H9 (cell line): ENCODE measurements around the gene POLR2L. TPM values are rescaled to one million over a fixed set of nuclear protein-coding genes. Genes with fewer than 3 reads are reported as not detected.

Source experiments
- DNase-seq: peaks from one replicate; pipeline ENCODE4 v3.0.0-alpha.2; 2017
- H2AFZ ChIP-seq: one replicate; pipeline ENCODE4 v1.6.1; 2013; ENCODE audit warnings: mild to moderate bottlenecking, low read length, control low read depth, moderate library complexity
- H2AK5ac ChIP-seq: 2 replicates; pipeline ENCODE4 v1.6.1; 2013; ENCODE audit warnings: low read length, control low read depth, mixed read lengths; ENCODE audit not compliant: insufficient read length
- H2BK120ac ChIP-seq: one replicate; pipeline ENCODE4 v1.6.1; 2013; ENCODE audit warnings: low read depth, mild to moderate bottlenecking, low read length, control low read depth, inconsistent platforms; ENCODE audit not compliant: poor library complexity, severe bottlenecking
- H2BK12ac ChIP-seq: 2 replicates; pipeline ENCODE4 v1.6.1; 2013; ENCODE audit warnings: low read length, control low read depth, mixed read lengths, low read depth; ENCODE audit not compliant: insufficient read length
- H2BK15ac ChIP-seq: 2 replicates; pipeline ENCODE4 v1.6.1; 2013; ENCODE audit warnings: low read depth, low read length, control low read depth
- H2BK20ac ChIP-seq: one replicate; pipeline ENCODE4 v1.6.1; 2013; ENCODE audit warnings: low read depth, mild to moderate bottlenecking, low read length, control low read depth, inconsistent platforms; ENCODE audit not compliant: poor library complexity, severe bottlenecking
- H2BK5ac ChIP-seq: 2 replicates; pipeline ENCODE4 v1.6.1; 2013; ENCODE audit warnings: low read length, control low read depth, mixed read lengths; ENCODE audit not compliant: insufficient read length
- H3K14ac ChIP-seq: 2 replicates; pipeline ENCODE4 v1.6.1; 2013; ENCODE audit warnings: low read length, control low read depth; ENCODE audit not compliant: insufficient read depth
- H3K18ac ChIP-seq: 2 replicates; pipeline ENCODE4 v1.6.1; 2013; ENCODE audit warnings: low read depth, mild to moderate bottlenecking, mixed read lengths, low read length, control low read depth; ENCODE audit not compliant: insufficient read length
- H3K23ac ChIP-seq: 2 replicates; pipeline ENCODE4 v1.6.1; 2013; ENCODE audit warnings: low read length, control low read depth, mixed read lengths, low read depth; ENCODE audit not compliant: insufficient read length
- H3K23me2 ChIP-seq: 2 replicates; pipeline ENCODE4 v1.6.1; 2013; ENCODE audit warnings: low read depth, mild to moderate bottlenecking, mixed read lengths, low read length, control low read depth; ENCODE audit not compliant: insufficient read length, poor library complexity, severe bottlenecking
- H3K27ac ChIP-seq: 2 replicates; pipeline ENCODE4 v1.5.1; 2013; ENCODE audit warnings: low read length, control low read depth, mixed read lengths, low read depth; ENCODE audit not compliant: insufficient read length
- H3K27me3 ChIP-seq: 2 replicates; pipeline ENCODE4 v1.6.1; 2013; ENCODE audit warnings: low read length, control low read depth, inconsistent platforms; ENCODE audit not compliant: insufficient read depth
- H3K4ac ChIP-seq: 2 replicates; pipeline ENCODE4 v1.6.1; 2013; ENCODE audit warnings: low read depth, mild to moderate bottlenecking, control low read depth, inconsistent platforms, low read length, moderate library complexity
- H3K4me1 ChIP-seq: 2 replicates; pipeline ENCODE4 v1.6.1; 2013; ENCODE audit warnings: low read length, control low read depth, inconsistent platforms; ENCODE audit not compliant: insufficient read depth
- H3K4me2 ChIP-seq: 2 replicates; pipeline ENCODE4 v1.6.1; 2013; ENCODE audit warnings: low read length, control low read depth, mixed read lengths; ENCODE audit not compliant: insufficient read length, insufficient read depth
- H3K56ac ChIP-seq: 2 replicates; pipeline ENCODE4 v1.6.1; 2013; ENCODE audit warnings: low read depth, mild to moderate bottlenecking, mixed read lengths, low read length, control low read depth; ENCODE audit not compliant: insufficient read length
- H3K79me1 ChIP-seq: 2 replicates; pipeline ENCODE4 v1.6.1; 2013; ENCODE audit warnings: low read depth, mild to moderate bottlenecking, moderate library complexity, low read length, control low read depth, inconsistent platforms; ENCODE audit not compliant: insufficient read depth, poor library complexity, severe bottlenecking
- H3K79me2 ChIP-seq: 2 replicates; pipeline ENCODE4 v1.6.1; 2013; ENCODE audit warnings: low read length, control low read depth, inconsistent platforms; ENCODE audit not compliant: insufficient read depth
- H3K9ac ChIP-seq: 2 replicates; pipeline ENCODE4 v1.6.1; 2013; ENCODE audit warnings: low read length, control low read depth, mixed read lengths; ENCODE audit not compliant: insufficient read length; ENCODE audit errors: extremely low read depth
- H3K9me3 ChIP-seq: one replicate; pipeline ENCODE4 v1.6.1; 2013; ENCODE audit warnings: low read depth, low read length, inconsistent platforms; ENCODE audit not compliant: control insufficient read depth
- H3T11ph ChIP-seq: one replicate; pipeline ENCODE4 v1.6.1; 2013; ENCODE audit warnings: mild to moderate bottlenecking, low read length, control low read depth, inconsistent platforms
- H4K20me1 ChIP-seq: one replicate; pipeline ENCODE4 v1.6.1; 2013; ENCODE audit not compliant: control insufficient read depth, insufficient read length, insufficient read depth
- H4K5ac ChIP-seq: 2 replicates; pipeline ENCODE4 v1.6.1; 2013; ENCODE audit warnings: low read depth, mild to moderate bottlenecking, mixed read lengths, low read length, control low read depth; ENCODE audit not compliant: insufficient read length
- H4K8ac ChIP-seq: replicated peaks from 2 replicates; pipeline ENCODE4 v1.6.1; 2013; ENCODE audit warnings: low read length, control low read depth, mixed read lengths, low read depth; ENCODE audit not compliant: insufficient read length
- H4K91ac ChIP-seq: 2 replicates; pipeline ENCODE4 v1.6.1; 2013; ENCODE audit warnings: low read depth, mild to moderate bottlenecking, moderate library complexity, mixed read lengths, low read length, control low read depth; ENCODE audit not compliant: insufficient read length
- H3K27ac Mint-ChIP-seq, 3 experiments: 2 replicates in 2 of 3; 3 replicates in 1 of 3; pipeline ENCODE4 v1.8.0; 2020 to 2021; ENCODE audit warnings: mixed read lengths in 3 of 3, mild to moderate bottlenecking in 1 of 3, moderate library complexity in 1 of 3
- H3K27me3 Mint-ChIP-seq: 2 replicates; pipeline ENCODE4 v1.8.0; 2021; ENCODE audit warnings: low read depth, mild to moderate bottlenecking, moderate library complexity, mixed read lengths
- H3K36me3 Mint-ChIP-seq, 3 experiments: 2 replicates in 2 of 3; 3 replicates in 1 of 3; pipeline ENCODE4 v1.8.0; 2020 to 2021; ENCODE audit warnings: low read depth in 3 of 3, mixed read lengths in 3 of 3; ENCODE audit not compliant: insufficient read depth in 1 of 3
- H3K4me1 Mint-ChIP-seq, 2 experiments: 2 replicates each; pipeline ENCODE4 v1.8.0; 2020; ENCODE audit warnings: mixed read lengths in 2 of 2
- H3K4me3 Mint-ChIP-seq, 2 experiments: 2 replicates in 1 of 2; 3 replicates in 1 of 2; pipeline ENCODE4 v1.8.0; 2020 to 2021; ENCODE audit warnings: mild to moderate bottlenecking in 2 of 2, mixed read lengths in 2 of 2, moderate library complexity in 1 of 2
- H3K9me3 Mint-ChIP-seq, 2 experiments: 2 replicates in 1 of 2; 3 replicates in 1 of 2; pipeline ENCODE4 v1.8.0; 2020; ENCODE audit warnings: mild to moderate bottlenecking in 2 of 2, mixed read lengths in 2 of 2, moderate library complexity in 1 of 2
- WGBS: extraction: QIAGEN DNeasy Blood & Tissue Kit; methylation state at CpG from one replicate; pipeline ENCODE4 v1.1.7; 2013; ENCODE audit warnings: missing lambda C conversion rate, low lambda C conversion rate, mixed read lengths; ENCODE audit not compliant: insufficient read length; ENCODE audit errors: extremely low coverage; 5-methylcytosine and 5-hydroxymethylcytosine counted together
- total RNA-seq: library from RNA; stranded (reverse); gene quantifications from 2 replicates; pipeline ENCODE4 v1.2.1, GENCODE V29; 2021
- TF ChIP-seq, protein P1 (sequence below): fragments of 200-600 bp; sonication (generic); conservative IDR thresholded peaks from 3 replicates; pipeline ENCODE4 v1.8.0; 2021; ENCODE audit warnings: antibody characterized with exemption, mild to moderate bottlenecking

Gene POLR2L
- total RNA-seq, 1 experiment from 2014 or later: 135 TPM

DNA sequence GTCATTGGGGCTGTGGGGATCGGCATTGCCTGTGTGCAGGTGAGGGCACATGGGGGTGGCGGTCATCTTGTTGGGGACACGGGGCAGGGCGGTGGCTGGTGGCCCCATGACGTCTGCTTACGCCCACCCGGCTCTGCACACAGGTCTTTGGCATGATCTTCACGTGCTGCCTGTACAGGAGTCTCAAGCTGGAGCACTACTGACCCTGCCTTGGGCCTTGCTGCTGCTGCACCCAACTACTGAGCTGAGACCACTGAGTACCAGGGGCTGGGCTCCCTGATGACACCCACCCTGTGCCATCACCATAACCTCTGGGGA is 4.4 kb downstream of the POLR2L start:
- H3K9ac ChIP-seq: no peak overlapping the region

More for the DNA sequence above, 4.4 kb downstream of the POLR2L start:
- H2BK120ac ChIP-seq: no peak overlapping the region
- no peak overlapping the region for H2BK15ac ChIP-seq
- no peak overlapping the region for H3K14ac ChIP-seq
- H4K8ac ChIP-seq: no peak overlapping the region
- no peak overlapping the region for H3K23ac ChIP-seq
- H2BK12ac ChIP-seq: no peak overlapping the region
- H4K20me1 ChIP-seq: no peaks in the 10 kb centered on the region
- no peak overlapping the region for H3K4ac ChIP-seq
- no peak overlapping the region for H4K91ac ChIP-seq
- no peaks in the 10 kb centered on the region for H3K4me1 ChIP-seq
- H3K4me2 ChIP-seq: no peak overlapping the region
- TF ChIP-seq, protein P1, sequence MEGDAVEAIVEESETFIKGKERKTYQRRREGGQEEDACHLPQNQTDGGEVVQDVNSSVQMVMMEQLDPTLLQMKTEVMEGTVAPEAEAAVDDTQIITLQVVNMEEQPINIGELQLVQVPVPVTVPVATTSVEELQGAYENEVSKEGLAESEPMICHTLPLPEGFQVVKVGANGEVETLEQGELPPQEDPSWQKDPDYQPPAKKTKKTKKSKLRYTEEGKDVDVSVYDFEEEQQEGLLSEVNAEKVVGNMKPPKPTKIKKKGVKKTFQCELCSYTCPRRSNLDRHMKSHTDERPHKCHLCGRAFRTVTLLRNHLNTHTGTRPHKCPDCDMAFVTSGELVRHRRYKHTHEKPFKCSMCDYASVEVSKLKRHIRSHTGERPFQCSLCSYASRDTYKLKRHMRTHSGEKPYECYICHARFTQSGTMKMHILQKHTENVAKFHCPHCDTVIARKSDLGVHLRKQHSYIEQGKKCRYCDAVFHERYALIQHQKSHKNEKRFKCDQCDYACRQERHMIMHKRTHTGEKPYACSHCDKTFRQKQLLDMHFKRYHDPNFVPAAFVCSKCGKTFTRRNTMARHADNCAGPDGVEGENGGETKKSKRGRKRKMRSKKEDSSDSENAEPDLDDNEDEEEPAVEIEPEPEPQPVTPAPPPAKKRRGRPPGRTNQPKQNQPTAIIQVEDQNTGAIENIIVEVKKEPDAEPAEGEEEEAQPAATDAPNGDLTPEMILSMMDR: no peak
- H3K23me2 ChIP-seq: peaks cover 5% of the 10 kb centered on the region
- H3K79me2 ChIP-seq: no peaks in the 10 kb centered on the region; the same call in 1 of the 2 replicates
- H2AK5ac ChIP-seq: no peak overlapping the region
- no peak overlapping the region for H2AFZ ChIP-seq
- peaks cover 16 to 27% of the 10 kb centered on the region in 2 experiments for H3K4me1 Mint-ChIP-seq
- no peaks in the 10 kb centered on the region for H3K9me3 Mint-ChIP-seq
- H3K56ac ChIP-seq: no peak overlapping the region
- H4K5ac ChIP-seq: no peak overlapping the region
- H3K79me1 ChIP-seq: peaks cover 2% of the 10 kb centered on the region
- H3K27me3 Mint-ChIP-seq: no peaks in the 10 kb centered on the region
- H3K9me3 ChIP-seq: no peaks in the 10 kb centered on the region
- no CpG with 5 or more reads among the region's 8 CpGs for WGBS
- no peak overlapping the region for H3K4me3 Mint-ChIP-seq
- DNase-seq: no peak
- H3K27ac ChIP-seq: no peak overlapping the region
- H3K18ac ChIP-seq: no peak overlapping the region
- no peak overlapping the region for H3T11ph ChIP-seq
- no peak overlapping the region for H2BK5ac ChIP-seq
- no peak overlapping the region for H2BK20ac ChIP-seq
- H3K27me3 ChIP-seq: no peaks in the 10 kb centered on the region
- H3K36me3 Mint-ChIP-seq: peaks cover 10 to 52% (median 46%) of the 10 kb centered on the region in 3 experiments; a peak in 6 of 7 replicates
- H3K27ac Mint-ChIP-seq: no peak overlapping the region
